WTC11 (cell line): Measurements from ENCODE around the gene CD164L2.

Experiments used
- CTCF ChIP-seq: fragments of 200-600 bp; IDR thresholded peaks from 2 replicates; pipeline ENCODE4 v1.8.0; 2022; ENCODE audit warnings: antibody characterized with exemption
- GRHL2 ChIP-seq: fragments of 250-450 bp; sonication (Bioruptor Pico); IDR thresholded peaks from 2 replicates; pipeline ENCODE4 v1.8.0; 2022; ENCODE audit warnings: mild to moderate bottlenecking, moderate library complexity; ENCODE audit not compliant: insufficient replicate concordance, severe bottlenecking
- KAT7 ChIP-seq: sonication (generic); formaldehyde crosslinking; IDR thresholded peaks from 2 replicates; pipeline ENCODE4 v1.8.1; 2023; ENCODE audit warnings: missing genetic modification reagents, mild to moderate bottlenecking, borderline replicate concordance
- MAX ChIP-seq: sonication (generic); formaldehyde crosslinking; IDR thresholded peaks from 2 replicates; pipeline ENCODE4 v1.8.0; 2022; ENCODE audit warnings: mild to moderate bottlenecking, missing genetic modification reagents
- NFYB ChIP-seq: sonication (generic); formaldehyde crosslinking; conservative IDR thresholded peaks from 2 replicates; pipeline ENCODE4 v1.8.0; 2022; ENCODE audit warnings: low read depth, missing genetic modification reagents
- SP1 ChIP-seq: sonication (generic); formaldehyde crosslinking; conservative IDR thresholded peaks from 2 replicates; pipeline ENCODE4 v1.8.1; 2022; ENCODE audit warnings: missing genetic modification reagents
- TEAD4 ChIP-seq: sonication (generic); formaldehyde crosslinking; IDR thresholded peaks from 2 replicates; pipeline ENCODE4 v1.8.0; 2022; ENCODE audit warnings: mild to moderate bottlenecking, missing genetic modification reagents
- TP53 ChIP-seq: sonication (generic); formaldehyde crosslinking; IDR thresholded peaks from 2 replicates; pipeline ENCODE4 v1.8.1; 2023; ENCODE audit warnings: mild to moderate bottlenecking, missing genetic modification reagents
- ZNF425 ChIP-seq: fragments of 250-450 bp; sonication (Bioruptor Pico); conservative IDR thresholded peaks from 2 replicates; pipeline ENCODE4 v1.9.0; 2021; ENCODE audit warnings: mild to moderate bottlenecking
- TF ChIP-seq, protein P1 (sequence below): fragments of 250-450 bp; sonication (Bioruptor Pico); IDR thresholded peaks from 2 replicates; pipeline ENCODE4 v1.8.0; 2021; ENCODE audit warnings: mild to moderate bottlenecking
- TF ChIP-seq, protein P2 (sequence below): sonication (generic); formaldehyde crosslinking; IDR thresholded peaks from 2 replicates; pipeline ENCODE4 v1.8.1; 2023; ENCODE audit warnings: mild to moderate bottlenecking, missing genetic modification reagents

DNA sequence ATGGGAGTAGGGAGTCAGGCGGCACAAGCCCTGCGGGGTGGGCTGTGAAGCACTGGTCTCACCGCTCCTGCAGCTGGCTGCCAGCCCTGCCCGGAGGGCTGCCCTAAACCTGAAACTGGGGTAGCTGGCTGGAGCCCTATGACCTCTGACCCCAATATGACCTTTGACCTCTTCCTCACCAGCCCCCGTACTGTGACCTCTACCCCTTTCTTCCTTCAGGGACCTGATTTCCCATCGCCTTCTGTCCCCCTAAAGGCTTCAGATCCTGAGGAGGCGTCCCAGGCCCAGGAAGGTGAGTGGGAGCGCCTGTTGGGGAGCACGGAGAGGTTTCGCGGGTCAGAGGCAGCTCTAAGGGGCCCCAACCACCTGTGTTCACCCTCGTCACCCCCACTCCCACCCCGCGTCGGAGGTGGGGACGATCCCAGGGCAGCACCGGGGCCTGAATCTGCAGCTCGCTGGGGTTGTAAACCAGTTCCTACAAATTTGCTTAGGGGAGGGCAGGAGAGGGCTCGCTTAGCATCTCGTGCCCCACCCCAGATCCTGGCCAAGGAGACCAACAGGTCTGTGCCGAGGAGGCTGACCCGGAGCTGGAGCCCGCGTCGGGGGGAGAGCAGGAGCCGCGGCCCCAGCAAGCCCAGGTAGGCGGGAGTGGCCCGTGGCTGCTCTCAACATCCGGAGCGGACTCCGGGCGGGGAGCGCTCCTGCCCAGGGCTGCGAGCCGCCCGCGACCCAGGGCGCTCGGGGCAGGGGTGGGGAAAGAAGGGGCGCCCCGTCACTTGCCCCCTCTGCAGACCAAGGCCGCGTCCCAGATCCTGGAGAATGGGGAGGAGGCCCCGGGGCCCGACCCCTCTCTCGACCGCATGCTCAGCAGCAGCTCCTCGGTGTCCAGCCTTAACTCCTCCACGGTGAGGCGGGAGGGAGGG is 34.0 kb downstream of the CD164L2 start:
- TF ChIP-seq CTCF: no peak
- no peak for TF ChIP-seq MAX
- no peak for TF ChIP-seq ZNF425 (CRISPR knock-in tag)
- TF ChIP-seq, protein P1, sequence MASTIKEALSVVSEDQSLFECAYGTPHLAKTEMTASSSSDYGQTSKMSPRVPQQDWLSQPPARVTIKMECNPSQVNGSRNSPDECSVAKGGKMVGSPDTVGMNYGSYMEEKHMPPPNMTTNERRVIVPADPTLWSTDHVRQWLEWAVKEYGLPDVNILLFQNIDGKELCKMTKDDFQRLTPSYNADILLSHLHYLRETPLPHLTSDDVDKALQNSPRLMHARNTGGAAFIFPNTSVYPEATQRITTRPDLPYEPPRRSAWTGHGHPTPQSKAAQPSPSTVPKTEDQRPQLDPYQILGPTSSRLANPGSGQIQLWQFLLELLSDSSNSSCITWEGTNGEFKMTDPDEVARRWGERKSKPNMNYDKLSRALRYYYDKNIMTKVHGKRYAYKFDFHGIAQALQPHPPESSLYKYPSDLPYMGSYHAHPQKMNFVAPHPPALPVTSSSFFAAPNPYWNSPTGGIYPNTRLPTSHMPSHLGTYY (CRISPR knock-in tag): no peak
- no peak for TF ChIP-seq TEAD4 (CRISPR knock-in tag)
- no peak for TF ChIP-seq SP1
- TF ChIP-seq NFYB: no peak
- TF ChIP-seq KAT7 (CRISPR knock-in tag): no peak
- TF ChIP-seq GRHL2 (CRISPR knock-in tag): no peak
- no peak; the same call in 1 of the 2 replicates for TF ChIP-seq TP53 (CRISPR knock-in tag)
- TF ChIP-seq, protein P2, sequence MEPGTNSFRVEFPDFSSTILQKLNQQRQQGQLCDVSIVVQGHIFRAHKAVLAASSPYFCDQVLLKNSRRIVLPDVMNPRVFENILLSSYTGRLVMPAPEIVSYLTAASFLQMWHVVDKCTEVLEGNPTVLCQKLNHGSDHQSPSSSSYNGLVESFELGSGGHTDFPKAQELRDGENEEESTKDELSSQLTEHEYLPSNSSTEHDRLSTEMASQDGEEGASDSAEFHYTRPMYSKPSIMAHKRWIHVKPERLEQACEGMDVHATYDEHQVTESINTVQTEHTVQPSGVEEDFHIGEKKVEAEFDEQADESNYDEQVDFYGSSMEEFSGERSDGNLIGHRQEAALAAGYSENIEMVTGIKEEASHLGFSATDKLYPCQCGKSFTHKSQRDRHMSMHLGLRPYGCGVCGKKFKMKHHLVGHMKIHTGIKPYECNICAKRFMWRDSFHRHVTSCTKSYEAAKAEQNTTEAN: no peak
